ENCODE data around the gene KRTAP10-5.
"Not testable (repeated sequence)": the region's sequence is repeated elsewhere in the genome, so short reads cannot be mapped to it uniquely, and the experiment has no call there.

Gene KRTAP10-5, protein sequence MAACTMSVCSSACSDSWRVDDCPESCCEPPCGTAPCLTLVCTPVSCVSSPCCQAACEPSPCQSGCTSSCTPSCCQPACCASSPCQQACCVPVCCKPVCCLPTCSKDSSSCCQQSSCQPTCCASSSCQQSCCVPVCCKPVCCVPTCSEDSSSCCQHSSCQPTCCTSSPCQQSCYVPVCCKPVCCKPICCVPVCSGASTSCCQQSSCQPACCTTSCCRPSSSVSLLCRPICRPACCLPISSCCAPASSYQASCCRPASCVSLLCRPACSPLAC

DNA sequence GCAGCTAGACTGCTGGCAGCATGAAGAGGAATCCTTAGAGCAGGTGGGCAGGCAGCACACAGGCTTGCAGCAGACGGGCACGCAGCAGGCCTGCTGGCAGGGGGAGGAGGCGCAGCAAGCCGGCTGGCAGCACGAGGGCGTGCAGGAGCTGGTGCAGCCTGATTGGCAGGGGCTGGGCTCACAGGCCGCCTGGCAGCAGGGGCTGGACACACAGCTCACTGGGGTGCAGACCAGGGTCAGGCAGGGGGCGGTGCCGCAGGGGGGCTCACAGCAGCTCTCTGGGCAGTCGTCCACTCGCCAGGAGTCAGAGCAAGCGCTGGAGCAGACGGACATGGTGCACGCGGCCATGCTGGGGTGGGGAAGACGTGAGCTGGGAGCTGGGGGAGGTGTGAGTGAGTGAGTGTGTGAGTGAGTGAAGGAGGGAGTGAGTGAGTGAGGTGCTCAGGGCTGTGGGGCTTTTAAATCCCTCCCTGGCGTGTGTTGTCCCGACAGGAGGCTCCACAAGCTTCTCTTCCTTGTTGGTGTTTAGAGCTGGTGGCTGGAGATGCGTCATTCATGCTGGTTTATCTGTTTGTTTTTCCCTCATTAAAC lies at the start of gene KRTAP10-5:
KRTAP10-5 (minus strand) TSS at position 374 of the 591 bp plus-strand sequence; CDS start at position 348, 26 bp downstream.
- not testable (repeated sequence) for DNase-seq

DNA sequence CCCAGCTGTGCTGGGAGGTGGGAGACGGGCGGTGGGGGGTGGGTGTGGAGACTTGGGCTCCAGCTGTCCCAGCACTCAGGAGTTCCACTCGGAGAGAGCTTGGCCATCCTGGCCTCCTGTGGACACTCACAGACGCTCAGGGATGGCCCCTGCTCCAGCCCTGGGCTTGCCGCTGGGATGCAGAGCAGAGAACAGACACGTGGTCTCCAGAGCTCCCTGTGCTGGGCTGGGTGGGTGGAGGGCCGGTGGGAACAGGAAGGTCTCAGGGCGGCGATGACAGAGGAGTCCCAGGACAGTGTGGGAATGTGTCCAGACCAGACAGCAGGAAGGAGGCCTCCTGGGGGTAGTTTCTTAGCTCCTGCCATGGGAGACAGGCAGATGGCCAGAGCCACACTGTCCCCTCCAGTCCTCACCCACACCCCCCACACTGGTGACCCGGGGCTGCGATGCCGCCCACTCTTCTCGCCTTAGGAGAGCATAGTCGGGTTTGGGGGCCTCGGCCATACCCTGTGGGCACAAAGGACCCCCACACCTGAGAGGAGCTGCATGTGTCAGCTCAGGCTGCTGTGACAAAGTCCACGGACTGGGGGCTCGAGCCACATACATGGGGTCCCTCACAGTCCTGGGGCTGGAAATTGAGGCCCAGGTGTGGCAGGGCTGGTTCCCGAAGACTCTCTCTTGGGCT lies 48.4 kb upstream of the KRTAP10-5 start:
- DNase-seq: no peak

DNA sequence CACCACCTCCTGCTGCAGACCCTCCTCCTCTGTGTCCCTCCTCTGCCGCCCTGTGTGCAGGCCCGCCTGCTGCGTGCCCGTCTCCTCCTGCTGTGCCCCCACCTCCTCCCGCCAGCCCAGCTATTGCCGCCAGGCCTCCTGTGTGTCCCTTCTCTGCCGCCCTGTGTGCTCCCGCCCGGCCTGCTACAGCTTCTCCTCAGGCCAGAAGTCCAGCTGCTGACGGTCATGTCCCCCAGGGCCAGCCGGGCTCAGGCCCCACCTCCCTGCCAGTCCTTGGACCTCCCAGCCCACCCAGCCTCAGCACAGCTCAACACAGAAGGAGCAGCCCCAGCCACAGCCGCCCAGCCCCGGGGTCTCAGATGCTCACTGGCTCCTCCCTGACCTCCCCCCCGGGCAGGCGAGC lies 47.4 kb upstream of the KRTAP10-5 start:
- not testable (repeated sequence) for DNase-seq

DNA sequence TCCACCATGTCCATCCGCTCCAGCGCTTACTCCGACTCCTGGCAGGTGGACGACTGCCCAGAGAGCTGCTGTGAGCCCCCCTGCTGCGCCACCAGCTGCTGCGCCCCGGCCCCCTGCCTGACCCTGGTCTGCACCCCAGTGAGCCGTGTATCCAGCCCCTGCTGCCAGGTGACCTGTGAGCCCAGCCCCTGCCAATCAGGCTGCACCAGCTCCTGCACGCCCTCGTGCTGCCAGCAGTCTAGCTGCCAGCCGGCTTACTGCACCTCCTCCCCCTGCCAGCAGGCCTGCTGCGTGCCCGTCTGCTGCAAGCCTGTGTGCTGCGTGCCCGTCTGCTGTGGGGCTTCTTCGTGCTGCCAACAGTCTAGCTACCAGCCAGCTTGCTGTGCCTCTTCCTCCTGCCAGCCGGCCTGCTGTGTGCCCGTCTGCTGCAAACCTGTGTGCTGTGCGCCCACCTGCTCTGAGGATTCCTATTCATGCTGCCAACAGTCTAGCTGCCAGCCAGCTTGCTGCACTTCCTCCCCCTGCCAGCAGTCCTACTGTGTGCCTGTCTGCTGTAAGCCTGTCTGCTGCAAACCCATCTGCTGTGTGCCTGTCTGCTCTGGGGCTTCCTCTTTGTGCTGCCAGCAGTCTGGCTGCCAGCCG lies 46.9 kb upstream of the KRTAP10-5 start:
- not testable (repeated sequence) for DNase-seq

DNA sequence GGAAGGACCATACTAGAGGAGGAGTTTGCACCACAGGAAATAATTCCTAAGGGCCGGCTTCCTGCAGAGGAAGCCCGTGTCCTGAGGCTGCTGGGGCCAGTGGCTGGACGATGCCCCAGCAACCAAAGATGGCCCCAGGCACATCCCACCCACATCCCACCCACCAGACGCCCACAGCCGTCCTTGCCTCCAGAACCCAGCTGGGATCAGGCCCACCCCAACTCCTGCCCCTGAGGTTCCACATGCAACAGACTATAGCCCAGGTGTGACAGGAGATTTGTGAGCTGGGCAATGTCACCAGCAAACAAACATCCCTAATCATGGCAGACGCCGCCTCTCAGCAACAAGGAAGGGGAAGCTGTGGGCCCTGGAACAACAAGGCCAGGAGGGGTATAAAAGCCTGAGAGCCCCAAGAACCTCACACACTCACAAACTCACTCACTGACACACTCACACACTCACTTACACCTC lies 46.3 kb upstream of the KRTAP10-5 start, which contains the start of gene KRTAP10-9:
KRTAP10-9 (plus strand) TSS at position 421 of the 471 bp plus-strand sequence. CDS start 79 bp downstream, outside the sequence.
- no peak for DNase-seq

DNA sequence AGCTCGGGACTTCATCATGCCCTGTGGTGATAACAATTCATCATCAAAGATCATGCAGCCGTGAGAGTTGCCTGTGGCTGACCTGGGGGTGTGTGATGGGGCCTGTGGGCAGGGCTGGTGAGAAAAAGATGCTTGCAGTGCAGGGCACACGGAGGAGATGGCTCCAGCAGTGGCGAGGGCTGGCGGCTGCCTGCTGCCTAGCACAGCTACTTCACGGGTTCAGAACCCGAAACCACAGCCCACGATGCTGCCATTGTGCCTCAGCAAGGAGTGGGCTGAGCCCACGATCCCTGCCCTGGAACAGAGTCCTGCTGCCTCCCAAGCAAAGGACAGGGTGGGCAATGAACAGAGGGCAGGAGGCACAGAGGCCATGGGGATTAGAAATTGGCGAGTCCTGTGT lies 45.9 kb upstream of the KRTAP10-5 start:
- DNase-seq: no peak

DNA sequence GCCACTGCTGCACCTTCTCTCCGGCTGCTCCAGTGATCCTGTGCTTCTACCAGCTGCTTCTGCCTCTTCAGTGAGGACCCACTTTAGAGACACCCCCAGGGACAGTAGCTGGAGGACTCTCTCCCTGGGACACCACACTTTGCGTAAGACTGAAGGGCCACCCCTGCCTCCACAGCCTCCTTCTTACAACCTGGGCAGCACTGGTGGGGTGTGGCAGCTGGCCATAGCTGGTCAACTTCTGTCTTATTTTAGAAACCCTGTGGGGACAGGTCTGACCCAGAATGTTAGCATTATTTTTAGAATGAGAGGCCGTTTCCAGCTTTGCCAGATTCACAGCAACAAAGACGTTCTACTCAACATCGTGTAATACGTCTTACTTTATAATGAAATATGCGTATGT lies 45.4 kb upstream of the KRTAP10-5 start:
- DNase-seq: no peak

DNA sequence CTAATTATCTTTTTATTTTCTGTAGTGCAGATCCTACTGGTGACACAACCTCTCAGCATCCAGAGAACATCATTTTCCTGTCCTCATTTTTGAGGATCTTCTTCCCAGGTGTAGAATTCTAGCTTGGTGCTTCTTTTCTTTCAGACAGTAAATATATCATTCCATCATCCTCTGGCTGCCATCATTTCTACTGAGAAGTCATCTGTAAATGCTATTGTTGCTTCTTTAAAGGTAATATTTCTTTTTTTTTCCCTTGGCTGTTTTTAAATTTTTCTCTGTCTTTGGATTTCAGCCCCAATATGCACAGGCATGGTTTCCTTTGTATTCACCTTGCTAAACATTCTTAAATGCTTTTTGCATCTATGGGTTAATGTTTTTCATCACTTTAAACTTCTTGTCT lies 43.2 kb upstream of the KRTAP10-5 start:
- DNase-seq: no peak

DNA sequence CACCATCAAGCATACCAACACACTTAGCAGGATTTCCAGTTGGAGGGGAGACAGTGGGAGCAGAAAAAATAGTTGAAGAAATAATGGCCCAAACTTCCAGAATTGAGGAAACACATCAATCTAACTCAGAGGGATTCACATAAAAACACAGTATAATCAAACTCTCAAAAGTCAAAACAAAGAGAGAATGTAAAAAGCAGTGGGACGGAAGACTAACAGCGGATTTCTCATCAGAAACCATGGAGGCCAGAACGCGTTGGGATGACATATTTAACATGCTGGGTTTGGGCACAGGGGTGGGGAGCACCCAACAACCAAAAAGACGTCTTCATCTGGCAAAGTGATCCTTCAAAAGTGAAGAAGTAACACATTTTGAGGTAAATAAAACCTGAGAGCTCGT lies 39.5 kb upstream of the KRTAP10-5 start:
- DNase-seq: no peak

DNA sequence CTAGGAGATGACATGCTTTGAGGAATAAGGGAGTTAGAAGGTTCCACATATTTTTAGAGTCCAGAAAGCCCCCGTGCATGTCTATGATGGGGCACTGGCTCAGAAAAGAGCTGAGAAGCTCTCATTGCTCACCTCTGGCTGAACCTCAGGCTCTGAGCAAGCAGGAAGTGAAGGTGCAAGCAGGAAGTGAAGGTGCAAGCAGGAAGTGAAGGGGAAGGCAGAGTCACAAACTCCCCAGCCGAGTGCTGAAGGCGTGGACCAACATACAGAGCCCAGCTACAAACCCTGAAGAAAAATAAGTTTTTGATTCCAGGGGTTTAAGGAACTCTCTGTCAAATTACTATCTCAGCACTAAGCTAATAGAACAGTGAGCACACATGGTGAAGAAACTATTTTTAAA lies 38.5 kb upstream of the KRTAP10-5 start:
- DNase-seq: no peak

DNA sequence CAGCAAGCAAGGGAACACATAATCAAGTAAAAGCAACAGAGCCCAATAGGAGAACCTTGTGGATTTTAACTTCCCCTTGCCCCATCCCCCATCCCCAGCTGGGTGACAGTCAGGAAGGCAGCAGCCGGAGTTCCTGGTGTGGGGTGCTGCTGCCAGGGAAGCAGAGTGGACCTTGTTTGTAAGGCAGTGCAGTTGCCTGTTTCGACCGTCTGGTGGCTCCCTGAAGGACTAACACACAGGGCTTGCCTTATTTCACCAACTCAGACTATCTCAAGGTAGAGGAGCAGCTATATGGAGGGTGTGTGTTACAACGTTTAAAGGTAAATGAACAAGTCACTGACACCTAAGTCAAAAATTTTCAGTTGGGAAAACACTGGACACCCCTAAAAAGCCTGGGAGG lies 38.1 kb upstream of the KRTAP10-5 start:
- no peak for DNase-seq

DNA sequence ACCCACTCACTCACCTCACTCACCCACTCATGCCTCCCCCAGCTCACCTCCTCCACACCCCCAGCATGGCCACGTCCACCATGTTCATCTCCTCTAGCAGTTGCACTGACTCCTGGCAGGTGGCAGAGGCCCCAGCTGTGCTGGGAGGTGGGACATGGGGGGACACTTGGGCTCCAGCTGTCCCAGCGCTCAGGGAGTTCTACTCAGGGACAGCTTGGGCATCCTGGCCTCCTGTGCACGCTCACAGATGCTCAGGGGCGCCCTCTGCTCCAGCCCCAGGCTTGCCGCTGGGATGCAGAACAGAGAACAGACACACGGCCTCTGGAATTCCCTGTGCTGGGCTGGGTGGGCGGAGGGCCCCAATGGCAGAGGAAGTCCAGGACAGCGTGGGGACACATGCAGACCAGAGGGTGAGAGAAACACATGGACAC lies 36.7 kb upstream of the KRTAP10-5 start:
- DNase-seq: no peak

DNA sequence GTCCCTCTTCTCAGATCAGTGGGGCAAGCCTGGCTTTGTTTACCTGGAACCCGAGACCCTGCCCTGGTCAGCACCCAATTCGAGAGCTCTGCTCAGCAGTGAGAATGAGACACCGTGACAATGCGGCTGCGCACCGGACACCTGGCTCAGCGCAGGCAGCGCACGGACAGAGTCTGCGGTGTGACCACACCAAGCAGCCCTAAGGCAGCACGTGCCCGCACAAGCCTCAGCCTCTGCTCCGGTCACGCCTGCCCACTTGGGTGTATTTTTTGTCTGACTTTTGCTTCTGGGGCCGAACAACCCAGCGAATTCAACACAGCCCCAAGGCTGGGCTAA lies 36.2 kb upstream of the KRTAP10-5 start:
- DNase-seq: no peak

DNA sequence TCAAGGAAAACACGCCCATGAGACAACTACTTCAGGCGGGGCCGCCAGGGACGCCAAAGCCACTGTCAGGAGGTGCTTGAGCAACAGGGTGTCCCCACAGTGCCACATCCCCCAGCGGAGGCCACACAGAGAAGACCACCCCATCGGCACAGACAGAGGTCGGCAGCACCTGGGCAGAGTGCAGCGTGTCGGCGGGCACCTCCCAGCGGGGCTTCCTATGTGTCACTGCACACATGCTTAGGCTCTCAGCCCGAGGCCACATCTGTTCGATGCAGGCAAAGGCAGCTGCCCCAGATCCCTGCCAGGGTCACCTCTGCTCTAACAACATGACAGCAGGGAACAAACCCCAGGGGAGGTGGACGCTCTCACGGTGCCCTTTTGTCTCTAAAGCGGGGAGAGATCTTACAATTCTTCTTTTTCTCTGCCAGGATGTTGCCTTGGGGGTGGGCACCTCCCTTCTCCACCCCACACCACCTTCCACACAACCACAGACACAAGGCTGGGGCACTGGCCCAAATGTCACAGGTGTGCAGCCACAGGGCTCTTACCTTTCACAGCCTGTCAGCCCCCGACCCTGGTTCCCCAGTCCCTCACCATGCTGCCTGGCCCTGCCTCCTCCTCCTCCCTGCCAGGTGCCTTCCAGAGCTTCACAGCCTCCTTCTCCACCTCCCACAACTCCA lies 35.6 kb upstream of the KRTAP10-5 start:
- no peak for DNase-seq

DNA sequence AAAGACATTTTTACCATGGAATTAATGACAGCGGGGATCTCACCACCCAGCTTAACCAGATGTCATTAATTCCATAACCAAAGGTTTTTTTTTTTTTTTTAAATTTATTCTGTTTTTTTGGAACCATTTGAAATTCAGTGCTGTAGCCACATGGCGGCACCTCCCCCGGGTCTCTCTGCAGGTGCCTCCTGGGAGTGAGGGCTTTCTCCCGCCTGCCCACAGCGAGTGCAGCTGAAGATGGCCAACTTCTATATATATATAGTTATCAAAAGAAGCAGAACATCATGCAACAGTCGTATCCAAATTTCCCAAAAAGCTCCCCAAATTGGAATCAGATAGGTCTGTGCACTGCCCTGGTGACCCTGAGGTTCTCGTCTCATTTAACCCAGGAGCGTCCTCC lies 35.1 kb upstream of the KRTAP10-5 start:
- DNase-seq: no peak

DNA sequence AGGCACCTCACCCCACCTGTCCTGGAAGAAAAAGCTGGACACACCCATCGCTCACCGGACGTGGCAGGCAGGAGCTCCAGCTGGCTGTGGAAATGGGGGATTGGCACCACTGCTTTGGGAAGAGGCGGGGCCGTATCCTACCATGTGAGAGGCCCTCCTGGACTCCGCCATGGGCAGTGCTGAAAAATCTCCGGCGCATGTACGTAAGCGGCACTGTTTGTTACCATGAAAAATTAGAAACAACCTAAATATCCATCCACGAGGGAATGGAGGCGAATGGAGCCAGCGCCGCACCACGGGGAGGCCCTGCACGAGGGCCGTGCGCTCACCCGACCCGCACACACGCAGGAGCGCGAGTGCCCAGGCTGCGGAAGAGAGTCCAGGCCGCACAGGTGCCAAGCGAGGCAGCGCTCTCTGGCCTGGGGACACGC lies 34.6 kb upstream of the KRTAP10-5 start:
- no peak for DNase-seq

DNA sequence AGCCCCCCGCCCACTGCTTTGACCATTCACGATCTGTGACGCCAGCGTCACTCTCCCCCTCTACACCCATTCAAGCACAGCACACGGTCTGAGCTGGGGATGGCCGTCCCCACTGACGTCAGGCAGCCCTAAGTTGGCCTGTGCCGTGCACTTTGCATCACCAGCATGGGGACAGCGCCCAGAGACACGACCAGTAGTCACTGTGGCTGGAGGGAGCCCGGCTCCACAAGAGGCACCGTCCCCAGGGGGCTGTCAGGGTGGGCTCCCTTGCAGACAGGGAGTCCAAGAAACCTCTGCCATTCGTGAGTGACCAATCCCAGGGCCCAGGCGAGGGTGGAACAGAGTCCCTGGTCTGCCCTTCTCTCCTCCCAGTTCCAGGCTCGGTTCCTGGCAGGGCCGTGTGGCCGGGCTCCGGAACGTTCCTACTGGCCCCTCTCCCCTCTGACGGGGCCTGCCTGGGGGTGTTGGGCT lies 33.8 kb upstream of the KRTAP10-5 start:
- no peak for DNase-seq

DNA sequence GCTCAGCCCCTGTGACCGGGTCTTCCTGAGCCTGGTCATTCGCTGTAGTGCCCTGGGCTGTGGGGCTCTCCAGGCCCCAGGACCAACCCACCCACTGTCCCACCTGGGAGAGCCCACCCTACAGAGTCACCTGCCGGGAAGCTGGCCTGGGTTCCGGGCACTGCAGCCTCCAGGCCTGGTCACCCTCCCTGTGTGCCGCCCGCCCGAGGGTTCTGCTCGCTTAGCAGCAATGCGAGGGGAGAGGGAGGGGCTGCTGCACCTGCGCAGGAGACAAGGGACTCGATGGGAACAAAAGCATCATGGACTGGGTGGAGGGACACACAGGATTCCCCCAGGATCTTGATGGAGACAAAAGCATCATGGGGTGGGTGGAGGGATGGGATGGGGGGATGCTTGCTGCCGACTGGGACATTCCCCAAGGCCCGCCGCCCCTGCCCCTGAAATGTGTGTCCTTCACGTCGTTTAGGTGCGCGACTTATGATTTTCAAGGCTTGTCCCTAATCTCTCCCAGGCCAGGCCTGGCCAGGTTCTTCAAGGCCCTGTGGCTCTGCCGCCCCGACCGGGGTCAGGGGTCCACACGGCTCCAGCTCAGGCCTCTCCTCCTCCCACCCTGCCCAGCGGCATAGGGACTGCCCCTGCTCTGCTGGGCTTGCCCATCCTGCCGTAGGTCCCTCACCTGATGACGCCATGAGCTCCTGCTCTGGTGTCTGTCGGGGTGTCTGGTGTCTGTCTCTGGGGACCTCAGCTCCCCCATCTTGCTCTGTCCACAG lies 33.2 kb upstream of the KRTAP10-5 start:
- DNase-seq: no peak

DNA sequence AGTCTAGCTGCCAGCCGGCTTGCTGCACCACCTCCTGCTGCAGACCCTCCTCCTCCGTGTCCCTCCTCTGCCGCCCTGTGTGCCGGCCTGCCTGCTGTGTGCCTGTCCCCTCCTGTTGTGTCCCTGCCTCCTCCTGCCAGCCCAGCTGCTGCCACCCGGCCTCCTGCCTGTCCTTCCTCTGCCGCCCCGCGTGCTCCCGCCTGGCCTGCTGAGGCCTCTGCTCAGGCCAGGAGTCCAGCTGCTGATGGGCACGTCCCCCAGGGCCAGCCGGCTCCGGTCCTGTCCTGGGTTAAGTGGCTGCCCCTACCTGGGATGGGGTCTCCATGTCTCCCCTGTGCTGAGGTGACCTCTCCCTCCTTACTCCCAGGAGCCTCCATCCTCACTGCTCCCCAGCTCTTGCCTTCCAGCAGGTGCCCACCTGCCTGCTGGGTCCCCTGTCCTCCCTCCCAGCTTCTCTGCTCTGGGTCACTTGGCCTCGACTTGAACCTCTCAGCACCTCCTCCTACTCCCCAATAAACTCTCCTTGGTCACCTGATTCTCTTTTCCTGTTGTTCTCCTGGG lies 32.3 kb upstream of the KRTAP10-5 start:
- no peak for DNase-seq

DNA sequence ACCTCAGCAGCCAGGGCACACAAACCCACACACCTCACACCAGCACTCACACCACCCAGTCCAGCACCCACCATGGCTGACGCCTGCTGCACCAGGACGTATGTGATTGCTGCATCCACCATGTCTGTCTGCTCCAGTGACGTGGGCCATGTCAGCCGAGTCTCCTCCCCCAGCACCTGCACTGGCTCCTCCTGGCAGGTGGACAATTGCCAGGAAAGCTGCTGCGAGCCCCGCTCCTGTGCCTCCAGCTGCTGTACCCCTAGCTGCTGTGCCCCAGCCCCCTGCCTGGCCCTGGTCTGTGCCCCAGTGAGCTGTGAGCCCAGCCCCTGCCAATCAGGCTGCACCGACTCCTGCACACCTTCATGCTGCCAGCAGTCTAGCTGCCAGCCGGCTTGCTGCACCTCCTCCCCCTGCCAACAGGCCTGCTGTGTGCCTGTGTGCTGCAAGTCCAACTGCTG lies 31.7 kb upstream of the KRTAP10-5 start, which contains the start of gene KRTAP10-8:
KRTAP10-8 (plus strand) TSS at position 51 of the 458 bp plus-strand sequence; CDS start at position 73, 22 bp downstream.
- no peak for DNase-seq

DNA sequence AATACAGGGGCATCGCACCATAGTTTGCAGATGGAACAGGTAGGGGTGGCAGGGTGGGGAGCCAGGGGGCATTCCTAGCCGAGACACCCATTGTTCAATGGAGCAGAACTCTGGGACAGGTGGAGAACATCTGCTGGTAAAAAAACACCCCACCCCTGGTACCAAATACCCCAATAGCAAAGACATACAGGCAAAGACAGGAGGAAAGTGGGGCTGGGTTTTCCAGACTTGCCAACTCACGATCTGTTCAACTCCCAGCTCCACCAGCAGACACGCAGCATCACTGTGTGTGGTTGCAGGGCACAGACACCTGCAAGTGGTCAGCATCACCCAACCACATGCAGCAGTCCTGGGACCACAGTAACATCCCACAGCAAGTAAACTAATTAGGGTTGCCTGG lies 31.1 kb upstream of the KRTAP10-5 start:
- no peak for DNase-seq

Measured in amniotic stem cell (primary cell).